ENCODE measurements around the gene NUDT16L1. TPM values are rescaled to one million over a fixed set of nuclear protein-coding genes. Genes with fewer than 3 reads are reported as not detected.

NUDT16L1 gene
- total RNA-seq, 3 donors from 2014 or later = 22.4 to 38.0 (median 32.3) TPM

DNA sequence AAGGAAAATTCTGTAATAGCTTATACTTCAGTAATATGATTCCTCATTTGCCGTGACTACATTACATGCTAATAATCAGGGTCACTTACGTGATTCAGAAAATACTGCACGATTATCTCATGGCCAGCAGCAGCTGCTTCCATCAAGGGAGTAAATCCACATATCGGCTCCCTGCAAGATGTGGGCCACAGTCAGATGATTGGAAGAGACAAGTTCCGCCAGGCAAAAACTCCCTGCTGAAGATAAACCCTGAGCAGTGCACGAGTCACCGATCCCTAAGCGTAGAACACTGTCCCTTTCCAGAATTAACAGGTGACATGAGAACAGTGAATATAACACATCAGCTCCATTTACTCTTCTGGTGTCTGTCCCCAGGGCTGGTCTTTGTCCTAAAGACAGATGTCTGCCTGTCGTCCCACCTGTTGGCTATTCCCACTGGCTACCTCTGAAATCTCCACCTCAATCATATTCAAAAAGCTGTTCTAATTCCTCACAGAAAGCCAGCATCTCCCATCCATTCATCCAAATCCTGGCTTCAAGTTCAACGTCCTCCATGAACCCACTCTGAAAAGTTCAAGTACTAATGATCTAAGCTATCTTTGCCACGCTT, 31.4 kb downstream of the NUDT16L1 start:
- no peaks in the 10 kb centered on the region for H3K27me3 ChIP-seq

DNA sequence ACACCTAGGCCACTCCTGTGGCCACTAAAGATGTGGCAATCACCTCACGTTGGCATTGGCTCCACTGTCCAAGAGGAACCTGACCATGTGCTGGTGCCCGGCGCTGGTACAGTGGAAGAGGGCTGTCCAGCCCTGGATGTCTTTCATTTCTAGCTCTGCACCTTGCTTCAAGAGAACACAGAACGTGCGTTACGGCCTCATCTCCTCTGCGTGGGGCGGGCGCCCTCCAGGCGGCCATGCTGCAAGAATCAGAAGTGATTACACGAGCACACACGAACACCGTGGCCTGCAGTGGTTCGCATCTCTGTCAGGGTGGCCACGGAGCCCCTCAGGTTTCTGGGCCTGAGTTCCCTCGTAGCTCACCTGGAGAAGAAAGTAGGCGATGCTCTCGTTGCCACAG, 33.3 kb downstream of the NUDT16L1 start:
- Histone ChIP-seq H3K27me3 (no peaks in the 10 kb centered on the region), H3K9me3 (no peaks in the 10 kb centered on the region), H3K27ac (no peak overlapping the region), H3K36me3 (no peaks in the 10 kb centered on the region), H3K4me3 (no peak overlapping the region), H3K4me1 (no peaks in the 10 kb centered on the region)
- no peak for DNase-seq (ENCODE audit: low spot score in 2 of 2)
- intact Hi-C loops (cut with DNase I; ENCODE audit: low total_unique reads) = no loop called here
- TF ChIP-seq, protein P1, sequence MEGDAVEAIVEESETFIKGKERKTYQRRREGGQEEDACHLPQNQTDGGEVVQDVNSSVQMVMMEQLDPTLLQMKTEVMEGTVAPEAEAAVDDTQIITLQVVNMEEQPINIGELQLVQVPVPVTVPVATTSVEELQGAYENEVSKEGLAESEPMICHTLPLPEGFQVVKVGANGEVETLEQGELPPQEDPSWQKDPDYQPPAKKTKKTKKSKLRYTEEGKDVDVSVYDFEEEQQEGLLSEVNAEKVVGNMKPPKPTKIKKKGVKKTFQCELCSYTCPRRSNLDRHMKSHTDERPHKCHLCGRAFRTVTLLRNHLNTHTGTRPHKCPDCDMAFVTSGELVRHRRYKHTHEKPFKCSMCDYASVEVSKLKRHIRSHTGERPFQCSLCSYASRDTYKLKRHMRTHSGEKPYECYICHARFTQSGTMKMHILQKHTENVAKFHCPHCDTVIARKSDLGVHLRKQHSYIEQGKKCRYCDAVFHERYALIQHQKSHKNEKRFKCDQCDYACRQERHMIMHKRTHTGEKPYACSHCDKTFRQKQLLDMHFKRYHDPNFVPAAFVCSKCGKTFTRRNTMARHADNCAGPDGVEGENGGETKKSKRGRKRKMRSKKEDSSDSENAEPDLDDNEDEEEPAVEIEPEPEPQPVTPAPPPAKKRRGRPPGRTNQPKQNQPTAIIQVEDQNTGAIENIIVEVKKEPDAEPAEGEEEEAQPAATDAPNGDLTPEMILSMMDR (IDR thresholded peaks at IDR 0.05) = no peak
- no peak for TF ChIP-seq POLR2AphosphoS5 (IDR thresholded peaks at IDR 0.05)
- no peak for TF ChIP-seq POLR2A (IDR thresholded peaks at IDR 0.05)

More for the DNA sequence above, 31.4 kb downstream of the NUDT16L1 start:
- H3K27ac ChIP-seq = no peak overlapping the region
- no peak overlapping the region for H3K4me3 ChIP-seq
- intact Hi-C loops (cut with DNase I; ENCODE audit: low total_unique reads) = no loop called here
- TF ChIP-seq, protein P1 (IDR thresholded peaks at IDR 0.05) = no peak
- no peak for TF ChIP-seq POLR2AphosphoS5 (IDR thresholded peaks at IDR 0.05)
- no peaks in the 10 kb centered on the region for H3K4me1 ChIP-seq
- no peak for DNase-seq (ENCODE audit: low spot score in 2 of 2)
- no peaks in the 10 kb centered on the region for H3K9me3 ChIP-seq
- H3K36me3 ChIP-seq = no peaks in the 10 kb centered on the region

DNA sequence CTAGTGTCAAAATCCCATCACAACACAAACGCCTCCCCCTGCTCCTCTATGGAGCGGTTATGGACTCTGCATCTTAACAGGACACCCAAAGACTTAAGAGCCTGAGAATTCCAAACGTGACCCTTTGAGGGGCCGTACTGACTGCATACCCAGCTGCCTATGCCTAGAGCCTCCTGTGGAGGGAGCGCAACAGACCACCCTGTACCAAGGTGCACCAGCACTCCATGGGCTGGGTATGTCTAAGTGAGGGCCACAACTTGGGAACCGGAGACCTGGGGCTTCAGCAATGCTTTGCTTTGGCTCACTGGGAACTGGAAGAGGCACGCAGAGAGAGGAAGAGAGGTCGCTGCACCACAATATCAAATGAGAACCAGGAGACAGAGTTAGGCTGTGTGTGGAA, 35.3 kb downstream of the NUDT16L1 start:
- H3K27ac ChIP-seq = no peak overlapping the region
- no peaks in the 10 kb centered on the region for H3K4me1 ChIP-seq
- H3K36me3 ChIP-seq = no peaks in the 10 kb centered on the region
- H3K27me3 ChIP-seq = no peaks in the 10 kb centered on the region
- DNase-seq (ENCODE audit: low spot score in 2 of 2) = no peak
- no peak overlapping the region for H3K4me3 ChIP-seq
- no peaks in the 10 kb centered on the region for H3K9me3 ChIP-seq
- TF ChIP-seq, protein P1 (IDR thresholded peaks at IDR 0.05) = no peak
- TF ChIP-seq POLR2AphosphoS5 (IDR thresholded peaks at IDR 0.05) (no peak), POLR2A (IDR thresholded peaks at IDR 0.05) (no peak)
- intact Hi-C loops (cut with DNase I; ENCODE audit: low total_unique reads) = no loop called here

GRCh38 chr16:4729876-4730275, 36.5 kb downstream of the NUDT16L1 start:
- intact Hi-C loops (cut with DNase I; ENCODE audit: low total_unique reads) = no loop called here
- Histone ChIP-seq H3K4me1 (no peaks in the 10 kb centered on the region), H3K4me3 (no peak overlapping the region), H3K27ac (no peak overlapping the region), H3K27me3 (no peaks in the 10 kb centered on the region), H3K36me3 (no peaks in the 10 kb centered on the region), H3K9me3 (no peaks in the 10 kb centered on the region)
- no peak for TF ChIP-seq POLR2AphosphoS5 (IDR thresholded peaks at IDR 0.05)
- no peak for TF ChIP-seq POLR2A (IDR thresholded peaks at IDR 0.05)
- TF ChIP-seq, protein P1 (IDR thresholded peaks at IDR 0.05) = no peak
- no peak for DNase-seq (ENCODE audit: low spot score in 2 of 2)

DNA sequence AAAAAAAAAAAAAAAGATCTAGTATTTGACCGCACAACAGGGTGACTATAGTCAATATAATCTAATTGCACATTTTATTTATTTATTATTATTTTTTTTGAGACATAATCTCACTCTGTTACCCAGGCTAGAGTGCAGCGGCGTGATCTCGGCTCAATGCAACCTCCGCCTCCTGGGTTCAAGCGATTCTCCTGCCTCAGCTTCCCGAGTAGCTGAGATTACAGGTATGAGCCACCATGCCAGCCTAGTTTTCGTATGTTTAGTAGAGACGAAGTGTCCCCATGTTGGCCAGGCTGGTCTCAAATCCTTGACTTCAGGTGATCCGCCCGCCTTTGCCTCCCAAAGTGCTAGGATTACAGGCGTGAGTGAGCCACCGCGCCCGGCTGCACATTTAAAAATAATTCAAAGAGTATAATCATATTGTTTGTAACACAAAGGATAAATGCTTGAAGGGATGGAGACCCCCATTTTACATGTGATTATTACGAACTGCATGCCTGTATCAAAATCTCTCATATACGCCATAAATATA, 39.9 kb downstream of the NUDT16L1 start:
- DNase-seq (ENCODE audit: low spot score in 2 of 2) = no peak
- intact Hi-C loops (cut with DNase I; ENCODE audit: low total_unique reads) = no loop called here
- TF ChIP-seq POLR2A (IDR thresholded peaks at IDR 0.05) (no peak), POLR2AphosphoS5 (IDR thresholded peaks at IDR 0.05) (no peak)
- TF ChIP-seq, protein P1 (IDR thresholded peaks at IDR 0.05) = no peak
- Histone ChIP-seq H3K36me3 (no peaks in the 10 kb centered on the region), H3K27me3 (no peaks in the 10 kb centered on the region), H3K9me3 (no peaks in the 10 kb centered on the region), H3K27ac (peak overlapping the region in 1 of 2 donors; percentile 85), H3K4me1 (no peaks in the 10 kb centered on the region), H3K4me3 (peak overlapping the region; percentile 91 to 99 (median 98))

Measured in breast epithelium (tissue), 4 donors.